HEK293 (cell line): ENCODE measurements around the gene NPTXR.

Source experiments
- CTCF ChIA-PET: fragments of 350-600 bp; formaldehyde crosslinking; extraction: SDS; loops from one replicate; lab custom pipeline; 2021; ENCODE audit warnings: antibody characterized with exemption; lab: Yijun Ruan, JAX
- POLR2A ChIA-PET: fragments of 300-600 bp; formaldehyde crosslinking; extraction: SDS; loops from one replicate; lab custom pipeline; 2020; ENCODE audit warnings: antibody characterized with exemption, inconsistent platforms; lab: Yijun Ruan, JAX
- H3K27ac ChIP-seq: fragments of 200-500 bp; sonication (Bioruptor generic); 2 replicates; pipeline ENCODE4 v1.5.1; 2014; ENCODE audit warnings: low read depth, low read length, control low read depth, inconsistent platforms; ENCODE audit errors: extremely low read depth
- H3K36me3 ChIP-seq, 2 experiments: fragments of 200-500 bp in 1 of 2; sonication (Bioruptor generic) in 1 of 2; 1 replicate in 1 of 2; 2 replicates in 1 of 2; pipeline ENCODE4 v1.5.1; 2014 to 2017; ENCODE audit warnings: inconsistent platforms in 2 of 2, low read length in 2 of 2; ENCODE audit not compliant: control insufficient read depth in 2 of 2, insufficient read depth in 1 of 2
- H3K4me1 ChIP-seq: fragments of 200-500 bp; sonication (Bioruptor generic); 2 replicates; pipeline ENCODE4 v1.5.1; 2014; ENCODE audit warnings: mild to moderate bottlenecking, low read length, inconsistent platforms; ENCODE audit not compliant: control insufficient read depth, insufficient read depth
- H3K4me3 ChIP-seq: 2 replicates; pipeline ENCODE4 v1.5.1; 2011; ENCODE audit warnings: low read depth, mild to moderate bottlenecking, control low read depth, low read length, moderate library complexity
- H3K9me3 ChIP-seq: fragments of 200-500 bp; sonication (Bioruptor generic); 2 replicates; pipeline ENCODE4 v1.5.1; 2014; ENCODE audit warnings: low read depth, low read length, inconsistent platforms; ENCODE audit not compliant: control insufficient read depth, insufficient read depth
- EGR2 ChIP-seq: fragments of 450-650 bp; formaldehyde crosslinking; IDR thresholded peaks from 2 replicates; pipeline ENCODE4 v1.5.1; 2016; ENCODE audit warnings: low read depth, missing biosample characterization, missing genetic modification characterization
- MYNN ChIP-seq: fragments of 450-650 bp; formaldehyde crosslinking; IDR thresholded peaks from 2 replicates; pipeline ENCODE4 v1.5.1; 2016; ENCODE audit warnings: missing biosample characterization, missing genetic modification characterization, borderline replicate concordance
- PATZ1 ChIP-seq: fragments of 450-650 bp; formaldehyde crosslinking; IDR thresholded peaks from 2 replicates; pipeline ENCODE4 v1.5.1; 2016; ENCODE audit warnings: missing biosample characterization, missing genetic modification characterization
- RBAK ChIP-seq: fragments of 450-650 bp; formaldehyde crosslinking; IDR thresholded peaks from 2 replicates; pipeline ENCODE4 v1.5.1; 2016; ENCODE audit warnings: missing biosample characterization, missing genetic modification characterization
- ZBTB17 ChIP-seq: fragments of 450-650 bp; formaldehyde crosslinking; IDR thresholded peaks from 2 replicates; pipeline ENCODE4 v1.5.1; 2016; ENCODE audit warnings: missing biosample characterization, missing genetic modification characterization
- ZIC2 ChIP-seq: fragments of 450-650 bp; formaldehyde crosslinking; IDR thresholded peaks from 2 replicates; pipeline ENCODE4 v1.5.1; 2016; ENCODE audit warnings: missing biosample characterization, missing genetic modification characterization
- ZNF211 ChIP-seq: fragments of 450-650 bp; formaldehyde crosslinking; IDR thresholded peaks from 2 replicates; pipeline ENCODE4 v1.5.1; 2016; ENCODE audit warnings: low read depth, missing biosample characterization, missing genetic modification characterization
- ZNF311 ChIP-seq: fragments of 450-650 bp; formaldehyde crosslinking; IDR thresholded peaks from 2 replicates; pipeline ENCODE4 v1.5.1; 2017; ENCODE audit warnings: missing biosample characterization, missing genetic modification characterization, borderline replicate concordance
- ZNF335 ChIP-seq: fragments of 450-650 bp; formaldehyde crosslinking; conservative IDR thresholded peaks from 2 replicates; pipeline ENCODE4 v1.5.1; 2016; ENCODE audit warnings: missing biosample characterization, missing genetic modification characterization
- ZNF341 ChIP-seq: fragments of 450-650 bp; formaldehyde crosslinking; IDR thresholded peaks from 2 replicates; pipeline ENCODE4; 2016; ENCODE audit warnings: low read depth, missing biosample characterization, missing genetic modification characterization
- ZNF366 ChIP-seq: fragments of 450-650 bp; formaldehyde crosslinking; conservative IDR thresholded peaks from 2 replicates; pipeline ENCODE4 v1.5.1; 2016; ENCODE audit warnings: missing biosample characterization, missing genetic modification characterization
- ZNF398 ChIP-seq: fragments of 450-650 bp; formaldehyde crosslinking; IDR thresholded peaks from 2 replicates; pipeline ENCODE4 v1.5.1; 2017; ENCODE audit warnings: missing biosample characterization, missing genetic modification characterization
- ZNF488 ChIP-seq: fragments of 450-650 bp; formaldehyde crosslinking; IDR thresholded peaks from 2 replicates; pipeline ENCODE4 v1.5.1; 2016; ENCODE audit warnings: missing biosample characterization, missing genetic modification characterization
- ZNF560 ChIP-seq: fragments of 450-650 bp; formaldehyde crosslinking; IDR thresholded peaks from 2 replicates; pipeline ENCODE4 v1.5.1; 2017; ENCODE audit warnings: missing biosample characterization, missing genetic modification characterization, borderline replicate concordance
- ZNF580 ChIP-seq: fragments of 450-650 bp; formaldehyde crosslinking; IDR thresholded peaks from 2 replicates; pipeline ENCODE4 v1.5.1; 2016; ENCODE audit warnings: missing biosample characterization, missing genetic modification characterization
- ZNF585B ChIP-seq: fragments of 450-650 bp; formaldehyde crosslinking; IDR thresholded peaks from 2 replicates; pipeline ENCODE4 v1.5.1; 2016; ENCODE audit warnings: missing biosample characterization, missing genetic modification characterization
- ZNF600 ChIP-seq: fragments of 450-650 bp; formaldehyde crosslinking; IDR thresholded peaks from 2 replicates; pipeline ENCODE4 v1.5.1; 2016; ENCODE audit warnings: missing biosample characterization, missing genetic modification characterization
- ZNF621 ChIP-seq: fragments of 450-650 bp; formaldehyde crosslinking; IDR thresholded peaks from 2 replicates; pipeline ENCODE4 v1.5.1; 2017; ENCODE audit warnings: missing biosample characterization, missing genetic modification characterization
- ZNF624 ChIP-seq: fragments of 450-650 bp; formaldehyde crosslinking; IDR thresholded peaks from 2 replicates; pipeline ENCODE4 v1.5.1; 2017; ENCODE audit warnings: missing biosample characterization, missing genetic modification characterization
- TF ChIP-seq, protein P1 (sequence below): fragments of 450-650 bp; formaldehyde crosslinking; IDR thresholded peaks from 2 replicates; pipeline ENCODE4 v1.5.1; 2016; ENCODE audit warnings: missing biosample characterization, missing genetic modification characterization
- TF ChIP-seq, protein P2 (sequence below): fragments of 450-650 bp; formaldehyde crosslinking; IDR thresholded peaks from 2 replicates; pipeline ENCODE4 v1.5.1; 2016; ENCODE audit warnings: missing biosample characterization, missing genetic modification characterization, low read depth
- TF ChIP-seq, protein P3 (sequence below): fragments of 450-650 bp; formaldehyde crosslinking; IDR thresholded peaks from 2 replicates; pipeline ENCODE4 v1.5.1; 2016; ENCODE audit warnings: missing biosample characterization, missing genetic modification characterization

The NPTXR gene

GRCh38 chr22:38788846-38789245 is 55.0 kb downstream of the NPTXR start:
- Histone ChIP-seq H3K4me1 (peaks cover 4% of the 10 kb centered on the region; the same call in 1 of the 2 replicates), H3K27ac (no peak overlapping the region), H3K36me3 (peaks cover 0 to 14% of the 10 kb centered on the region in 2 experiments; a peak in 1 of 3 replicates), H3K9me3 (no peaks in the 10 kb centered on the region), H3K4me3 (no peak overlapping the region)
- ChIA-PET POLR2A (interaction anchor here (0.5 kb wide), 1 partner anchor 13 kb away, joined by 4 read pairs; no protein-coding TSS in a partner anchor), CTCF (interaction anchor here (0.7 to 1.1 kb wide), 2 partner anchors 20 to 32 kb away, joined by 3 to 14 read pairs; no protein-coding TSS in a partner anchor)
- TF ChIP-seq ZBTB17 (tag by site-specific recombination) (peak; percentile 82), ZNF311 (tag by site-specific recombination) (no peak)

DNA sequence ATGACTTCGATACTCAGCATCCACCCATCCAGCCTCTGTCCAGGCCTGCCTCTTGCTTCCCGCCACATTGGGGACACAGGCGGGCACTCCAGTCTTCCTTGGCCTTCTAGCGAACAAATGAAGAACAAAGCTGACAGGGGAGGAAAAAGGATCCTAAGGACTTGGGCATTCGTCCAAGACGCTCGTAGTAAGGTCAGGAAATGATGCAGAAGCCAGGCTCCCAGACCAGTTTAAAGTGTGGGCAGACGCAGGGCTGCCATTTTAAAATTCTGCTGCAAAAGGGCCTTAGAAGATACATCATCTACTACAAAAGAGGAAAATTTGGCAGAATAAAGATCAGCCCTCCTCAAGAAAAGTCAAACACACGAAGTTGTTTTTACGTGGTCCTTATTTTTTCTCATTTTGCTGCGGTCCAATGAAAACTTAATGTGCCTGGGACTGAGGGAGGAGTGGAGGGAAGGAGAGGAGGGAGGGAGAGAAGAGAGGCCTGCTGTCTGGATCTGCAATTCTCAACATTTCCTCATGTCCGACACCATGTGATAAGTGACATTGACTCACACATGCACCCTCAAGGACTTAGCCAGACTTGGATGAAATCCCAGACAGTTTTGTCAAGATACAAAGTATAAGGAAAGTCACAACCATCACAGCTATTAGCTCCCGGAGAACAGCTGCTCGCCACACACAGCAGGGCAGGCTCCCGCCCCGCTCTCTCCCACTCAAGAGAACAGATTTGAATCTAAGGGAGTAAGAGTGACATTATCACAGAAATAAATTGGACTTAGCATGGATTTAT is 55.6 kb downstream of the NPTXR start:
- no peak overlapping the region for H3K4me3 ChIP-seq
- H3K36me3 ChIP-seq = peaks cover 0 to 14% of the 10 kb centered on the region in 2 experiments; a peak in 1 of 3 replicates
- POLR2A ChIA-PET = interaction anchor here (0.5 kb wide), 1 partner anchor 14 kb away, joined by 4 read pairs; no protein-coding TSS in a partner anchor
- CTCF ChIA-PET = interaction anchor here (0.7 to 1.4 kb wide), 3 partner anchors 20 to 33 kb away, joined by 3 to 8 read pairs (median 5); no protein-coding TSS in a partner anchor
- H3K4me1 ChIP-seq = peaks cover 1% of the 10 kb centered on the region; the same call in 1 of the 2 replicates
- no peaks in the 10 kb centered on the region for H3K9me3 ChIP-seq
- no peak overlapping the region for H3K27ac ChIP-seq
- TF ChIP-seq ZNF621 (tag by site-specific recombination) (no peak), ZNF341 (tag by site-specific recombination) (peak; percentile 87), RBAK (tag by site-specific recombination) (no peak), ZNF211 (tag by site-specific recombination) (no peak), ZNF585B (tag by site-specific recombination) (no peak), ZIC2 (tag by site-specific recombination) (no peak), ZNF600 (0 out of 2 replicates have a peak, but pooled peaks have one; percentile 37), ZNF335 (tag by site-specific recombination) (no peak), ZNF366 (tag by site-specific recombination) (peak; percentile 47; the same call in 1 of the 2 replicates), MYNN (tag by site-specific recombination) (no peak), ZNF488 (tag by site-specific recombination) (no peak), PATZ1 (no peak), EGR2 (tag by site-specific recombination) (no peak), ZNF398 (tag by site-specific recombination) (peak; percentile 51), ZNF580 (tag by site-specific recombination) (no peak), ZNF624 (no peak), ZNF560 (no peak)
- TF ChIP-seq, protein P1, sequence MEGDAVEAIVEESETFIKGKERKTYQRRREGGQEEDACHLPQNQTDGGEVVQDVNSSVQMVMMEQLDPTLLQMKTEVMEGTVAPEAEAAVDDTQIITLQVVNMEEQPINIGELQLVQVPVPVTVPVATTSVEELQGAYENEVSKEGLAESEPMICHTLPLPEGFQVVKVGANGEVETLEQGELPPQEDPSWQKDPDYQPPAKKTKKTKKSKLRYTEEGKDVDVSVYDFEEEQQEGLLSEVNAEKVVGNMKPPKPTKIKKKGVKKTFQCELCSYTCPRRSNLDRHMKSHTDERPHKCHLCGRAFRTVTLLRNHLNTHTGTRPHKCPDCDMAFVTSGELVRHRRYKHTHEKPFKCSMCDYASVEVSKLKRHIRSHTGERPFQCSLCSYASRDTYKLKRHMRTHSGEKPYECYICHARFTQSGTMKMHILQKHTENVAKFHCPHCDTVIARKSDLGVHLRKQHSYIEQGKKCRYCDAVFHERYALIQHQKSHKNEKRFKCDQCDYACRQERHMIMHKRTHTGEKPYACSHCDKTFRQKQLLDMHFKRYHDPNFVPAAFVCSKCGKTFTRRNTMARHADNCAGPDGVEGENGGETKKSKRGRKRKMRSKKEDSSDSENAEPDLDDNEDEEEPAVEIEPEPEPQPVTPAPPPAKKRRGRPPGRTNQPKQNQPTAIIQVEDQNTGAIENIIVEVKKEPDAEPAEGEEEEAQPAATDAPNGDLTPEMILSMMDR (tag by site-specific recombination) = no peak
- TF ChIP-seq, protein P2, sequence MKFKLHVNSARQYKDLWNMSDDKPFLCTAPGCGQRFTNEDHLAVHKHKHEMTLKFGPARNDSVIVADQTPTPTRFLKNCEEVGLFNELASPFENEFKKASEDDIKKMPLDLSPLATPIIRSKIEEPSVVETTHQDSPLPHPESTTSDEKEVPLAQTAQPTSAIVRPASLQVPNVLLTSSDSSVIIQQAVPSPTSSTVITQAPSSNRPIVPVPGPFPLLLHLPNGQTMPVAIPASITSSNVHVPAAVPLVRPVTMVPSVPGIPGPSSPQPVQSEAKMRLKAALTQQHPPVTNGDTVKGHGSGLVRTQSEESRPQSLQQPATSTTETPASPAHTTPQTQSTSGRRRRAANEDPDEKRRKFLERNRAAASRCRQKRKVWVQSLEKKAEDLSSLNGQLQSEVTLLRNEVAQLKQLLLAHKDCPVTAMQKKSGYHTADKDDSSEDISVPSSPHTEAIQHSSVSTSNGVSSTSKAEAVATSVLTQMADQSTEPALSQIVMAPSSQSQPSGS = no peak
- TF ChIP-seq, protein P3, sequence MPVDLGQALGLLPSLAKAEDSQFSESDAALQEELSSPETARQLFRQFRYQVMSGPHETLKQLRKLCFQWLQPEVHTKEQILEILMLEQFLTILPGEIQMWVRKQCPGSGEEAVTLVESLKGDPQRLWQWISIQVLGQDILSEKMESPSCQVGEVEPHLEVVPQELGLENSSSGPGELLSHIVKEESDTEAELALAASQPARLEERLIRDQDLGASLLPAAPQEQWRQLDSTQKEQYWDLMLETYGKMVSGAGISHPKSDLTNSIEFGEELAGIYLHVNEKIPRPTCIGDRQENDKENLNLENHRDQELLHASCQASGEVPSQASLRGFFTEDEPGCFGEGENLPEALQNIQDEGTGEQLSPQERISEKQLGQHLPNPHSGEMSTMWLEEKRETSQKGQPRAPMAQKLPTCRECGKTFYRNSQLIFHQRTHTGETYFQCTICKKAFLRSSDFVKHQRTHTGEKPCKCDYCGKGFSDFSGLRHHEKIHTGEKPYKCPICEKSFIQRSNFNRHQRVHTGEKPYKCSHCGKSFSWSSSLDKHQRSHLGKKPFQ = no peak
